DOHH2 (cell line): Measurements from ENCODE around the gene ENOX1.
"Not testable (repeated sequence)": the region's sequence is repeated elsewhere in the genome, so short reads cannot be mapped to it uniquely, and the experiment has no call there.

ENCODE experiments used
- H3F3A ChIP-seq: fragments of 200-600 bp; sonication (generic), shearing (Covaris generic); 2 replicates; pipeline ENCODE4 v1.6.0; 2016; ENCODE audit warnings: antibody characterized with exemption, mild to moderate bottlenecking; ENCODE audit not compliant: control insufficient read depth, insufficient read depth
- H3K27ac ChIP-seq: fragments of 200-600 bp; sonication (generic); 2 replicates; pipeline ENCODE4 v1.5.1; 2014; ENCODE audit warnings: low read depth, mild to moderate bottlenecking, low read length, moderate library complexity
- H3K27me3 ChIP-seq: fragments of 200-600 bp; sonication (generic); 2 replicates; pipeline ENCODE4 v1.6.1; 2014; ENCODE audit warnings: mild to moderate bottlenecking, low read length, mixed read lengths; ENCODE audit not compliant: control insufficient read depth
- H3K36me3 ChIP-seq: fragments of 200-600 bp; sonication (generic); 2 replicates; pipeline ENCODE4 v1.6.1; 2014; ENCODE audit warnings: mild to moderate bottlenecking, low read length, moderate library complexity, mixed read lengths; ENCODE audit not compliant: control insufficient read depth
- H3K4me1 ChIP-seq: fragments of 200-600 bp; sonication (generic); 2 replicates; pipeline ENCODE4 v1.6.1; 2014; ENCODE audit warnings: mild to moderate bottlenecking, low read length, mixed read lengths; ENCODE audit not compliant: control insufficient read depth
- H3K4me2 ChIP-seq: fragments of 200-600 bp; sonication (generic); 2 replicates; pipeline ENCODE4 v1.6.0; 2014; ENCODE audit warnings: mild to moderate bottlenecking, low read length, moderate library complexity
- H3K4me3 ChIP-seq: fragments of 200-600 bp; sonication (generic); 2 replicates; pipeline ENCODE4 v1.5.1; 2014; ENCODE audit warnings: mild to moderate bottlenecking, low read length, mixed read lengths
- H3K79me2 ChIP-seq: fragments of 200-600 bp; sonication (generic); 2 replicates; pipeline ENCODE4 v1.6.1; 2014; ENCODE audit warnings: mild to moderate bottlenecking, low read length, mixed read lengths; ENCODE audit not compliant: control insufficient read depth
- H3K9me2 ChIP-seq: fragments of 200-600 bp; sonication (generic); replicated peaks from 2 replicates; pipeline ENCODE4 v1.6.1; 2014; ENCODE audit warnings: mild to moderate bottlenecking, low read length, mixed read lengths; ENCODE audit not compliant: control insufficient read depth
- H3K9me3 ChIP-seq: fragments of 200-600 bp; sonication (generic); 2 replicates; pipeline ENCODE4 v1.6.1; 2014; ENCODE audit warnings: antibody characterized with exemption, low read length, mixed read lengths; ENCODE audit not compliant: control insufficient read depth, insufficient read depth
- H4K20me1 ChIP-seq: fragments of 200-600 bp; sonication (generic); 2 replicates; pipeline ENCODE4 v1.6.0; 2014; ENCODE audit warnings: low read depth, mild to moderate bottlenecking, antibody characterized with exemption, low read length, moderate library complexity; ENCODE audit not compliant: control insufficient read depth, insufficient read depth
- CTCF ChIP-seq: fragments of 200-600 bp; sonication (generic); IDR thresholded peaks from one replicate; pipeline ENCODE4 v1.5.1; 2014; ENCODE audit warnings: antibody characterized with exemption, mild to moderate bottlenecking, low read depth, low read length; ENCODE audit not compliant: poor library complexity, severe bottlenecking
- EZH2phosphoT487 ChIP-seq: fragments of 200-600 bp; sonication (generic); IDR thresholded peaks from 2 replicates; pipeline ENCODE4 v1.6.1; 2017; ENCODE audit warnings: borderline replicate concordance, mild to moderate bottlenecking, antibody characterized with exemption, low read length, moderate library complexity, mixed read lengths

The ENOX1 gene

GRCh38 chr13:43830497-43830881 lies 43.7 kb upstream of the ENOX1 start:
- Histone ChIP-seq H3K4me2 (no peak overlapping the region), H4K20me1 (no peaks in the 10 kb centered on the region), H3K4me3 (no peak overlapping the region), H3K9me2 (no peaks in the 10 kb centered on the region), H3K27me3 (no peaks in the 10 kb centered on the region), H3K79me2 (no peaks in the 10 kb centered on the region), H3K4me1 (no peaks in the 10 kb centered on the region), H3K9me3 (no peaks in the 10 kb centered on the region), H3K36me3 (no peaks in the 10 kb centered on the region), H3F3A (no peaks in the 10 kb centered on the region), H3K27ac (no peak overlapping the region)
- TF ChIP-seq CTCF (no peak), EZH2phosphoT487 (no peak)

- not testable (repeated sequence) for H3K36me3 ChIP-seq, H3K9me2 ChIP-seq, H3K79me2 ChIP-seq, H3K27me3 ChIP-seq, H3K4me2 ChIP-seq, H3K9me3 ChIP-seq, H4K20me1 ChIP-seq, H3K4me1 ChIP-seq, H3F3A ChIP-seq, H3K4me3 ChIP-seq, H3K27ac ChIP-seq
These were observed 37.9 kb upstream of the ENOX1 start for GRCh38 chr13:43824656-43825055.

- Histone ChIP-seq H3K79me2 (no peaks in the 10 kb centered on the region), H3K4me3 (no peak overlapping the region), H3K9me3 (no peaks in the 10 kb centered on the region), H3F3A (no peaks in the 10 kb centered on the region), H3K36me3 (no peaks in the 10 kb centered on the region), H3K27ac (no peak overlapping the region), H3K27me3 (no peaks in the 10 kb centered on the region), H3K4me1 (no peaks in the 10 kb centered on the region), H3K9me2 (no peaks in the 10 kb centered on the region), H3K4me2 (no peak overlapping the region), H4K20me1 (no peaks in the 10 kb centered on the region)
- TF ChIP-seq CTCF: no peak
- no peak for TF ChIP-seq EZH2phosphoT487
These were observed 36.2 kb upstream of the ENOX1 start for GRCh38 chr13:43822969-43823368.

GRCh38 chr13:43816401-43816889 lies 29.7 kb upstream of the ENOX1 start:
- Histone ChIP-seq H3K4me1 (no peaks in the 10 kb centered on the region), H3F3A (no peaks in the 10 kb centered on the region), H3K9me3 (no peaks in the 10 kb centered on the region), H3K9me2 (no peaks in the 10 kb centered on the region), H3K27ac (no peak overlapping the region), H3K36me3 (no peaks in the 10 kb centered on the region), H3K4me2 (no peak overlapping the region), H3K79me2 (no peaks in the 10 kb centered on the region), H3K27me3 (no peaks in the 10 kb centered on the region), H3K4me3 (no peak overlapping the region), H4K20me1 (no peaks in the 10 kb centered on the region)
- TF ChIP-seq EZH2phosphoT487 (no peak), CTCF (no peak)
